Glomerular visceral epithelial cell (primary cell): ENCODE results near the gene CREB5.

Source experiments
- DNase-seq: peaks from one replicate; pipeline ENCODE4 v3.0.0-alpha.2; 2016; ENCODE audit errors: extremely low spot score

CREB5 gene

GRCh38 chr7:28776463-28777157 is 364.3 kb downstream of the CREB5 start:
- DNase-seq: no peak

GRCh38 chr7:28778786-28779185 is 366.5 kb downstream of the CREB5 start:
- no peak for DNase-seq

- no peak for DNase-seq
Observed at GRCh38 chr7:28779954-28780353, 367.6 kb downstream of the CREB5 start.

DNA sequence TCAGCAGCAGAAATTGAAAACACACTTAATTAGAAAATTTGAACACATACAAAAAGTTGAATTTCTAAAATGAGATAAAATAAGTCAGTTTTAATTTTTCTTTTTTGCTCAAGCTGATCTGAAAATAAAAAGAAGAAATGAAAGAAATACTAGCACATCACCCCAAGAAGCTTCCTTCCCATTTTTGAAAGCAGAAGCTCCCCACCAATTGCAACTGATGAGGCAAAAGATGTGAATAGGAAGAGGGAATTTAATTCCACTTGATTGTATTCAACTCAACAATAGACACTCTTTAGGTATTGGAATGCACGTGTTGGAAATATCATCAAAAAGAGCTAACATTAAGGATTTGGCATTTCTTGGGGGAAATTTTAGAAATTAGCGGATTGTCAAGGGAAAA is 370.0 kb downstream of the CREB5 start:
- DNase-seq: no peak

- DNase-seq: peak; percentile 69
Observed at GRCh38 chr7:28784171-28784902, 372.0 kb downstream of the CREB5 start.

GRCh38 chr7:28785041-28785995 is 373.0 kb downstream of the CREB5 start:
- peak; percentile 7 for DNase-seq

GRCh38 chr7:28786156-28786555 is 373.8 kb downstream of the CREB5 start:
- DNase-seq: peak; percentile 21

- no peak for DNase-seq
Observed at GRCh38 chr7:28787106-28787505, 374.8 kb downstream of the CREB5 start.

GRCh38 chr7:28790467-28790866 is 378.1 kb downstream of the CREB5 start:
- DNase-seq: no peak

DNA sequence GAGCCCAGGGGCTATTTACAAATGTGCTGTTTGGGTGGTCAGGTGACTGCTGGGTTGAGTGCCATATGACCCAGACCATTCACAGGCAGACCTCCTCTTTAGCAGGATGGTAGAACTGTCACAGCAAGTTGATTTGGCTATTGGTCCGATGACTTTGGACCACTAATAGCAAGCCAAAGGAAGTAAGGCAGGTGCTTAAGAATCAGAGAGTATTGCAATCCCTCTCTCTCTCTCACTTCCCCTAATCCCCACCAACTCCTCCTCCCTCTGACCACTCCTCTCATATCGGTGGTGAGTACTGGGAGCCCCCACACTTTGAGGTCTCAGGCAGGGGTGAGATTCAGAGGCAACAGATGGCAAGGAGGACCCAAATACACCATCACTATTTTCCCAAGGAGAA is 380.5 kb downstream of the CREB5 start:
- no peak for DNase-seq

- DNase-seq: no peak
Observed at GRCh38 chr7:28793381-28794085, 381.2 kb downstream of the CREB5 start.

GRCh38 chr7:28798274-28798673 is 386.0 kb downstream of the CREB5 start:
- no peak for DNase-seq

DNA sequence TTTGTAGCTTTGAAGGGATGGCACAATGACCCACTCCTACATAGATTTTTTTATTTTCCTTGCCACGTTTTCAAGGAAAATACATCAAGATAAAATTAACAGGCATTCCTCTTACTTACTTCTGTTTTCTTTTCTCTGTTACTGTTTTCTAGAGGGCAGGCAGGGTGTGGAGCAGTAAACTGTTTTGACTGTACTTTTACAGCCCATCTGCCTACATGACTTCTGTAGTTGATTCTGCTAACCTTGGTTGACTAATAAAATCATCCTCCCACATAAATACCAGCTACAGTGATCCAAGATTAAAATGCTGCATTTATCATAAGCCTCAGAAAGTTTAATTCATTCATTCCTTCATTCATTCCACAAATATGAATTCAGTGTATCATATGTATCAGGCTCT is 387.3 kb downstream of the CREB5 start:
- DNase-seq: no peak

DNA sequence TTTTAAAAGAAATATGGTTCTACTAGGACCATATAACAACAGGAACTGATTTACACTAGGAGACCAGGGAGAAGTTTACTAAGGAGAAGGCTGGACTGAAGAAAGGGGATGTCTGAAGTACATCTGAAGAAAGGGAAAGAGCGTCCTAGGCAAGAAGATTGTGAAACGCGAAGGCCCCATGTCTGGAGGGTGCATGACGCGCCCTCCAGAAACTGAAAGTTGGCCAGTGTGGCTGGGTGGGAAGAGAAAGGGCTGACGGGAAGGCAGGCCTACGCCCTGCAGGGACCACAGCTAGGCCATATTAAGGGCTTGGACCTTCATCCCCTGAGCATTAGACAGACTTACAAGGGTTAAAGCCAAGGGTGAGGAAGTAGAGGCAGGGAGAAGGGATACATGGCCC is 387.8 kb downstream of the CREB5 start:
- DNase-seq: no peak

DNA sequence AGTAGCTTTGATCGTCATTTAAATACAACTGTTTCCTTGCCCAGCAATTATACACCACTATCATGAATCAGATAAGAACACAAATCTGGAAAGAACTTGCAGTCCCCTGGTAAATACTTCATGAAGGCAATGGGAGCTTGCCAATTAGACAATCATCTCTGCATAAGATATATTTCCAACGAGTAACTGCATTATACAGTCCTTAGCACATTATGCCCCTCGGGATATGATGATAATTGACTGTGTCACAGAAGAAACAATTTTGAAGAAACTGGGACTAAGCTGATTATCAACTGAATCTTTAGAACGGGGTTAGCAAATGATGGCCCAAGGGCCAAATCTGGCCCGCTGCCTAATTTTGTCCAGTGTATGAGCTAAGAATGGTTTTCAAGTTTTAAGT is 390.1 kb downstream of the CREB5 start:
- no peak for DNase-seq

GRCh38 chr7:28804157-28804556 is 391.8 kb downstream of the CREB5 start:
- no peak for DNase-seq

GRCh38 chr7:28804990-28805389 is 392.7 kb downstream of the CREB5 start:
- DNase-seq: peak; percentile 9

DNA sequence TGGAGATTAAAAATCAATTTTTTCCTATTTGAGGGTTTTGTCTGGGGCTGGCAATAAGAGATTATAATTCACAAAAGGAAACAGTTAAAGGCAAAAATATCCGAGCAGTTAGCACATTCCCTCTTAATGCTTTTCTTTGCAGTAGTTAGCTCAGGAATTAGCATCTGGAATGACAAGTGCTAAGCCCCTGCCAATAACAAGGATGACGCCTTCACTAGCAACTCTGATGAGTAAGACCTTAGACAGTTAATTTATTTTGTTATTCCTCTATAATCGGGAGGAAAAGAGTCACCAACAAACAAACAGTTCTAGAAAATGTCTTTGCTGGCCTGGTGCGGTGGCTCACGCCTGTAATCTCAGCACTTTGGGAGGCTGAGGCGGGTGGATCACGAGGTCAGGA is 394.5 kb downstream of the CREB5 start:
- no peak for DNase-seq

GRCh38 chr7:28807396-28807994 is 395.2 kb downstream of the CREB5 start:
- no peak for DNase-seq

GRCh38 chr7:28808796-28809533 is 396.6 kb downstream of the CREB5 start:
- no peak for DNase-seq

GRCh38 chr7:28811008-28811407 is 398.7 kb downstream of the CREB5 start:
- no peak for DNase-seq
